HG03520 (cell line): ENCODE measurements around the gene IFT57.
"Not testable (repeated sequence)": the region's sequence is repeated elsewhere in the genome, so short reads cannot be mapped to it uniquely, and the experiment has no call there.

Experiments used
- ATAC-seq: cut with Tn5 transposase; IDR thresholded peaks from one replicate; pipeline ENCODE4 v1.9.1; 2021; ENCODE audit warnings: mild to moderate bottlenecking, moderate library complexity; ENCODE audit not compliant: unreplicated experiment

IFT57 gene

GRCh38 chr3:108221911-108222852 is at the start of gene IFT57:
Gene IFT57 (minus strand): TSS chr3:108222424. CDS start chr3:108222322, 102 bp downstream.
- peak; percentile 90 for ATAC-seq

GRCh38 chr3:108271626-108272025 is 49.4 kb upstream of the IFT57 start:
- ATAC-seq: no peak

- not testable (repeated sequence) for ATAC-seq
Measured at GRCh38 chr3:108268235-108268634, 46.0 kb upstream of the IFT57 start.

- peak; percentile 44 for ATAC-seq
Measured at GRCh38 chr3:108264534-108265298, 42.5 kb upstream of the IFT57 start.

GRCh38 chr3:108255131-108255530 is 32.9 kb upstream of the IFT57 start:
- no peak for ATAC-seq

- ATAC-seq: no peak
Measured at GRCh38 chr3:108251844-108252243, 29.6 kb upstream of the IFT57 start.

GRCh38 chr3:108251265-108251664 is 29.0 kb upstream of the IFT57 start:
- no peak for ATAC-seq

GRCh38 chr3:108250626-108251025 is 28.4 kb upstream of the IFT57 start:
- ATAC-seq: no peak

- ATAC-seq: no peak
Measured at GRCh38 chr3:108243243-108243642, 21.0 kb upstream of the IFT57 start.

- ATAC-seq: no peak
Measured at GRCh38 chr3:108242776-108243175, 20.6 kb upstream of the IFT57 start.

GRCh38 chr3:108241721-108242120 is 19.5 kb upstream of the IFT57 start:
- no peak for ATAC-seq

- ATAC-seq: no peak
Measured at GRCh38 chr3:108241146-108241545, 18.9 kb upstream of the IFT57 start.

GRCh38 chr3:108239082-108239481 is 16.9 kb upstream of the IFT57 start:
- ATAC-seq: no peak

- no peak for ATAC-seq
Measured at GRCh38 chr3:108235290-108235689, 13.1 kb upstream of the IFT57 start.

GRCh38 chr3:108234387-108234957 is 12.2 kb upstream of the IFT57 start:
- ATAC-seq: no peak

GRCh38 chr3:108228286-108228685 is 6.1 kb upstream of the IFT57 start:
- ATAC-seq: no peak

- ATAC-seq: no peak
Measured at GRCh38 chr3:108227131-108227530, 4.9 kb upstream of the IFT57 start.

- ATAC-seq: no peak
Measured at GRCh38 chr3:108225221-108225620, 3.0 kb upstream of the IFT57 start.

GRCh38 chr3:108223928-108224327 is 1.7 kb upstream of the IFT57 start:
- ATAC-seq: no peak

- no peak for ATAC-seq
Measured at GRCh38 chr3:108222853-108223565, 785 bp upstream of the IFT57 start.

- no peak for ATAC-seq
Measured at GRCh38 chr3:108221393-108221792, 831 bp downstream of the IFT57 start.
